HG03097 (cell line): ENCODE data around the gene RCOR1.
"Not testable (repeated sequence)": the region's sequence is repeated elsewhere in the genome, so short reads cannot be mapped to it uniquely, and the experiment has no call there.

Experiments used
- ATAC-seq: cut with Tn5 transposase; IDR thresholded peaks from one replicate; pipeline ENCODE4 v1.9.1; 2021; ENCODE audit not compliant: unreplicated experiment, low FRiP score

Gene RCOR1

GRCh38 chr14:102570334-102570995, 22.0 kb upstream of the RCOR1 start:
- no peak for ATAC-seq

GRCh38 chr14:102571043-102571442, 21.4 kb upstream of the RCOR1 start:
- no peak for ATAC-seq

DNA sequence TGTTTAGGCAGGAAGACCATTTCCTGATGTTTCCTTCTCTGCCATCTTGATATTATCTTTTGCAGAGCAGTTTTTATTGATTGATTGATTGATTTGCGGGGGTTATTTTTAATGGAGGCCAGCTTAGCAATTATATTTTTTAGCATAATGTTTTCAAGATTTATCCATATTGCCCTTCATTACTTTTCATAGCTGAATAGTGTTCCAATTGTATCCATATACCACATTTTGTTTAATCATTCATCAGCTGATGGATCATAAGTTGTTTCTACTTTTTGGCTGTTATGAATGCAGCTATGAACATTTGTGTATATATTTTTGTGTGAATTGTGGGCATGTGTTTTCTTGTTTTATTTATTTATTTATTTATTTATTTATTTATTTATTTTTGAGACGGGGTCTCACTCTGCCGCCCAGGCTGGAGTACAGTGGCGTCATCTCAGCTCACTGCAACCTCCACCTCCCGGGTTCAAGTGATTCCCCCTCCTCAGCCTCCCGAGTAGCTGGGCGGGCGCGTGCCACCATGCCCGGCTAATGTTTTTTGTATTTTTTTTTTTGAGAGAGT, 20.9 kb upstream of the RCOR1 start:
- no peak for ATAC-seq

GRCh38 chr14:102573161-102573560, 19.3 kb upstream of the RCOR1 start:
- ATAC-seq, result not testable (repeated sequence)

DNA sequence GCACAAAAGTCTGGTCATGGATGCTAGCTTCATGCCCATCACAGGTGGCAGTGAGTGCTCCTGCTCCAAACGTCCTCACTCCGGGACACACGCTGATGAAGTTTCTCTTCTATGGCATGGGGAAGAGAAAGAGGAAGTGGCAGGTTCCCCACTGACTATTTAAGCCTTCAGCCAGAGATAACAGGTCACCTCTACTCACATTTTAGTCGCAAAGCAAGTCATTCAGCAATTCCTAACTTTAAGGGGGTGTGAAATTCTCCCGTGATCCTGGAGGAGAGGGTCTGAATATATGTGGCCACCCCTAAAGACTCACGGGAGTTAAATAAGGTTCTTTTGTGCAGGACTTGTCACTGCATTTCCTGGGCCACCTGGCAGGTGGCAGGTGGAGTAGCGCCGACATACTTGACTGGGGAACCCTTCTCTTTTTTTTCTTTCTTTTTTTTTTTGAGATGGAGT, 18.8 kb upstream of the RCOR1 start:
- no peak for ATAC-seq

- no peak for ATAC-seq
Measured at GRCh38 chr14:102574281-102575159, 17.9 kb upstream of the RCOR1 start.

GRCh38 chr14:102575160-102575845, 17.1 kb upstream of the RCOR1 start:
- ATAC-seq, result no peak

DNA sequence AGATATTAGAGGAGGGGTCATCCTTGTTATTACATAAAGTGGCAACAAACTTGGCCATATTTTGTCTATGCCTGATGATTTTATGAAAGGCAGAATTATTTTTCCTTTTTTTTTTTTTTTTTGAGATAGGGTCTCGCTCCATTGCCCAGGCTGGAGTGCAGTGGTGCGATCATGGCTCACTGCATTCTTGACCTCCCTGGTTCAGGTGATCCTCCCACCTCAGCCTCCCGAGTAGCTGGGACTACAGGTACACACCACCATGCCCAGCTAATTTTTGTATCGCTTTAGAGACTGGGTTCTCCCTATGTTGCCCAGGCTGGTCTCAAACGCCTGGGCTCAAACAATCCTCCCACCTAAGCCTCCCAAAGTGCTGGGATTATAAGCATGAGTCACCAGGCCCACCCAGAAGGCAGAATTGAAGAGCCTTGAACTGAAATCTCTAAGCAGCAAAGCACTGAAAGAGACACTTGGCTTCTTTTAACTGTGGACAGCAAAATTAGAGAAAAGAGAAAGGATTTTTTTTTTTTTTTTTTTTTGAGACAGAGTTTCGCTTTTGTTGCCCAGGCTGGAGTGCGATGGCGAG, 16.5 kb upstream of the RCOR1 start:
- not testable (repeated sequence) for ATAC-seq

GRCh38 chr14:102578821-102579220, 13.6 kb upstream of the RCOR1 start:
- ATAC-seq, result no peak

- ATAC-seq, result no peak
Measured at GRCh38 chr14:102579696-102580549, 12.5 kb upstream of the RCOR1 start.

- no peak for ATAC-seq
Measured at GRCh38 chr14:102580550-102581110, 11.8 kb upstream of the RCOR1 start.

DNA sequence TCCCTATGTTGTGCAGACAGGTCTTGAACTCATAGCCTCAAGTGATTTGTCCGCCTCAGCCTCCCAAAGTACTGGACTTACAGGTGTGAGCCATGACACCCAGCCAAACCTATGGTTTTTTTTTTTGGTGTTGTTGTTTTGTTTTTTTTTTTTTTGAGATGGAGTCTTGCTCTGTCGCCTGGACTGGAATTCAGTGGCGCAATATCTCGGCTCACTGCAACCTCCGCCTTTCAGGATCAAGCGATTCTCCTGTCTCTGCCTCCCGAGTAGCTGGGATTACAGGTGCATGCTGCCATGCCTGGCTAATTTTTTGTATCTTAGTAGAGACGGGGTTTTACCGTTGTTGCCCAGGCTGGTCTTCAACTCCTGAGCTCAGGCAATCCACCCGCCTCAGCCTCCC, 11.3 kb upstream of the RCOR1 start:
- ATAC-seq, result no peak

GRCh38 chr14:102583726-102584125, 8.7 kb upstream of the RCOR1 start:
- ATAC-seq, result no peak

DNA sequence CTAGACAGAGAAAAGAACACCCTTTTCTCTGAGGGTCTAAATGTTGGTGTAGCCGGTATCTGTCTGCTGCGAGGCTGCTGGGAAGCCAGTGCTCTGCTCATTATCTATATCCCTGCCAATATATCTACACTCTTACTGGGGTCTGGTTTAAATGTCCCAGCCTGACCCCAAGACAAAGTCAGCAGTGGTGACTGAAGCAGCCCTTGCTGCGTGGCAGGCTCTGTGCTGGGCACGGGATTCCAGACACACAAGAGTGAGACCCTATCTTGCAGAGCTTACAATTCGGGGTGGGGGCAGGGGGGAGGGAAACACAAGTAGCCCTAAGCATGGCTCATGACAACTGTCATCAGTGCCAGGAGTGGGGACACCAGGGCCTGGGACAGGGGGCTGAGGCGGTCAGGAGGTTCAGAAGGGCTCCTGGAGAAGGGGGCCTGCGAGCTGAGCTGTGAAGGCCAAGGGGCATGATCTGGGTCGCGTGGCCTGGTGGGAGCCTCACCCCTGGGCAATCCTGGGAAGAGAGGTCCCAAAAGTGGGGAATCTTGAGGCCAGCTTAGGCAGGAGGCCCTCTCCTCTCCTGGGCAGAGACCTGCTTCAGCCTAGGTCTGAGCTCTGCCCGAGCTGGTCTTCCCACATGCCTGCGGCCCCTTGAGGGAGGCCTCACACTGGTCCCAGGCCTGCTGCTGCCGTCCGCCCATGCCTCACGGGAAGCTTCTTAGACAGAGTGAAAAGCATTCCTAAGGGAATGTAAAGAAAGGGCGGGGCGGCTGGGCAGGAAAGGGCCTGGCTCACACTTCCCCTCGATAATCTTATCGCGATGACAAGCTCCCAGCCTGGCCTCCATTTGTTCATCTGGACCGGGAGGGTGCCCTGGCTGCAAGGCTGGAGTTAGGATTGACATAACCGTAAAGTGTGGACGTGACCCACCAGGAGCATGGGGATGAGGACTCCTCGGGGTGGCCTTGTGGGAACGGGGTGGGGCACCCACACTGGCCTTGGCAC, 7.3 kb upstream of the RCOR1 start:
- no peak for ATAC-seq

GRCh38 chr14:102586420-102587104, 5.9 kb upstream of the RCOR1 start:
- ATAC-seq, result no peak

DNA sequence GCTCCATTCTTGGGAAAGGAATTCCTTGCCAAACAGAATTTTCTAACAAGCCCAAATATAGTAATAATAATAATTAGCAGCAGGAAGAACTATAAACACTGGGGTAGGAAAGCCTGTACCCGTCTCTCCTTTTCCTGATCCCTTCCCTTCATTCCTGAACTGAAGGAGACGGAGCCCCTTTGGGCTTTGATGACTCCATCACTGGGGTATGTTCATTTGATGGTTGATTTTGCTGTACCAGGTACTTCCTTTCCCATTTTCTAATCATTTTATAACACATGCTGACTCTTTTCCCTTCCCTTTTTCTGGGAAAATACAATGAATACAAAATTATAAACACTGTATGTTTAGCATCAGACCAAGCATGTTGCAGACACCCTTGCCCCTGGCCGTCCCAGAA, 3.6 kb upstream of the RCOR1 start:
- ATAC-seq, result no peak

DNA sequence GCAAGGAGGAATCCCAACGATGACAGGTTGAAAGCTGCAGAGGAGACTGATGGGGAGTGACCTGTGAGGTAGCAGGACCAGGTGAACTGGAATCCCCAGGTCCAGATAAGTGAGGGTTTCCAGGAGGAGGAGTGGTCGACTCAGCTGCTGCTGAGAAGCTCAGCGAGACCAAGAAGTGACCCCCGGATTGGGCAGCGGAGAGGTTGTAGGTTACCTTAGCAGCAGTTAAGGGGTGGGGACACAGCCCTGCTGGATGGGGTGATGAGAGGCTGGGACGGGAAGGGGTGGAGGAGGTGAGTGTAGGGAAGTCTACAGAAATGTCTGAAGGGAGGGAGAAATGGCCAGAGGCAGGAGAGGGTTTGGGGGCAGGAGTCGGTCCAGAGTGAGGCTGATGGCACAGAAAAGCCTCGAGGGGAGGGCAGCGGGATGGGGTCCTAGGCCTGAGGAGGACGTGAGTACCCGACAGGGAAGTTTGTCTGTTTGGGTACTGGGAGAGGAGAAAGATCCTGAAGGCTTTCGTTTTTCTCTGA, 2.6 kb upstream of the RCOR1 start:
- no peak for ATAC-seq
